Measurements from ENCODE around the gene LKAAEAR1.
A peak's percentile ranks its signal among the peaks of the same experiment; 100 is the strongest.

LKAAEAR1 gene

GRCh38 chr20:64078934-64079272, 5.3 kb downstream of the LKAAEAR1 start:
- no peak for DNase-seq (ENCODE audit: low read depth)

DNA sequence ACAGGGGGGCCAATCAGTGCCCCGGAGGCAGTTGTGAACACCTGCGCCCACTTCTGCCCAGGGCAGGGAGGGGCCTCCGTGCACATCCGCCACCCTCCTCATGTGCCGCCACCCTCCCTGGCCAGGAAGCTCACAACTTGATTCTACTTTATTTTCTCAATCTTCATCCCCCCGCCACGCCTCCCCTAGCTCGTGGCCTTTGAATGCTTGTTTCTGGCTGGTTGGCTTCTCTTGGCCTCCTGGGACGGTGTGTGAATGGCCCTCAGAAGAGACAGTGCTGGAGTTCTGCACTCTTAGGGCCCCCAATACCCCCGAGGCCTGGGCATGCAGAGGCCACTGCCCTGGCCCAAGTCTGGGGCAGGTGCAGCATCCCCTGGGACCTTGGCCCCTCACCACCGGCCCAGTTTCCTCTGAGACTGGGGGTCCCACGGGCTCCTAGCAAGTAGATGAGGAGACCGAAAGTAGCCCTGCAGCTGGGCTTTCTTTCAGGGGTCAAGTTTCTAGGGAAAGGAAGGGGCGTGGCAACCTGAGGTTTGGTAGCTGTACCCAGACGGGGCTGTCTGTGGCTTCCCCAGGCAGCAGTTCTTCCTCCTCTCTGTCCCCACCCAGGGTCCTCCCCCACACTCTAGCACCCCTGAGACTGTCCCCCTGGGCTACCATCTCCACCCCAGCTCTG, 6.2 kb downstream of the LKAAEAR1 start:
- DNase-seq (ENCODE audit: low read depth) = peak; percentile 29

DNA sequence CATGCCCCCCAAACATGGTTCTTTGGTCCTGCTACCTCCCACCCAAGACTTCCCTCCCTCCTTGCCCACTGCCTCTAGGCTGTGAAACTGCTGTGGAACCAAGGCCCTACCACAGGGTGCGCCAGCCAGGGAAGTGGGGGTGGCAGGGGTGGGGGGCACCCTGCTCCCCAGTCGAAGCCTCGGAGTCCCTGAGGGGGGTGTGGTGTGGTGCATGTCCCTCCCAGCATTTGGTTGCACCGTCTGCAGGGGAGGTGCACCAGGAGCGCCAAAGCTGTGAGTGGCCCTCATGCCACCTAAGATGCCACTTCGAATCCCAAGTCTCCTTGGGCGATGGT, 6.7 kb downstream of the LKAAEAR1 start:
- no peak for DNase-seq (ENCODE audit: low read depth)

- no peak for DNase-seq (ENCODE audit: low read depth)
These were observed 7.1 kb downstream of the LKAAEAR1 start for GRCh38 chr20:64077094-64077493.

DNA sequence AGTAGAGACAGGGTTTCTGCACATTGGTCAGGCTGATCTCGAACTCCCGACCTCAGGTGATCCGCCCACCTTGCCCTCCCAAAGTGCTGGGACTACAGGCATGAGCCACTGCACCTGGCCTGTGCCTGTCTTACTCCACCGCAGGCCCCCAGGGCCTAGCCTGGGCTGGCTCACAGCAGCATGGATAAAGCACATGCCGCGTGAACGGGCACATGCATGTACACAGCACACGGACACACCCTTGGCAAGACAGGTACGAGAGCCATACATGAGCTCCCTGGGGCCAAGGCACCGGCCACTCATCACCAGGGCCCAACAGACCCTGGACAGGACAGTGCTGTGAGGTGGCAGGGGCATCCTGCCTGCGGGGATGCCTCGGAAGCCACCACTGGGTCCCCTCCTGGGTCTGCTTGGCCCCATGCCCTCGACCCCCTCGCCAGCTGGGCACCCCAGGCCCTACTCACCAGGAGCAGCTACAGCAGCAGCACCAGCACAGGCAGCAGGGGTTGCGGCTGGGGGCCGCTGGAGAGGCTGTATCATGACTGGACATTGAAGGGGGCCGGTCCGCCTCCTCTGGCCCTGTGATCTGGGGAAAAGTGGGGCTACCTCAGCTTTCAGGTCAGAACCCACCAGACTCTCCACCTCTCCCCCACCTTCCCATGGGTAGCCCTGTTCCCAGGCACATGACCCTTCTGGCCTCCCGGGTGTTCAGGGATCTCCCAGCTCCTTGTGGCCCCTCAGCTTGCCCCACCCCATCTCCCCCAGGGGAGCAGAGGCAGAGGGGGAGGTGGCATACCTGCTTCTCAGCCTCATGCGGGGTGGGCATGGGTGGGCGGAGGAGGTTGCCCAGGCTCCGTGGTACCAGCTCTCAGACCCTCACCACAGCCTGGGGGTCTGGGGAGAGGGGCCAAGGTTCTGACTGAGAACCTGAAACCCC, 7.9 kb downstream of the LKAAEAR1 start:
- no peak for DNase-seq (ENCODE audit: low read depth)

DNA sequence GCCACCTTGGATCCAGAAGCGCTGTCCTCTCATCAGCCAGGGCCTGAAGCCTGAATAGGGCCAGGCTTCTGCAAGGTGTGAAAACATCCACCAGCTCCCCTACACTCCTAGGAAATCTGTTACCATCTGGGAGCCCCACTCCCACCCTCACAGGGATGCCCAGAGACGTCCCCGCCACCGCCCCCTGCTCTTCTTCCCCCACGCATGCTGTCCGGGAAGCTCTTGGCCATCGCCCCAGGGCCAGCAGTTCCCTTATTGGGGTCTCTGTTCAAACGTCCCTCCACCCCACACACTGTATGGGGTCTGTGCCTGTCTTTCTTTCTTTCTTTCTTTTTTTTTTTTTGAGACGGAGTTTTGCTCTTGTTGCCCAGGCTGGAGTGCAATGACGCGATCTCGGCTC, 8.6 kb downstream of the LKAAEAR1 start:
- no peak for DNase-seq (ENCODE audit: low read depth)

DNA sequence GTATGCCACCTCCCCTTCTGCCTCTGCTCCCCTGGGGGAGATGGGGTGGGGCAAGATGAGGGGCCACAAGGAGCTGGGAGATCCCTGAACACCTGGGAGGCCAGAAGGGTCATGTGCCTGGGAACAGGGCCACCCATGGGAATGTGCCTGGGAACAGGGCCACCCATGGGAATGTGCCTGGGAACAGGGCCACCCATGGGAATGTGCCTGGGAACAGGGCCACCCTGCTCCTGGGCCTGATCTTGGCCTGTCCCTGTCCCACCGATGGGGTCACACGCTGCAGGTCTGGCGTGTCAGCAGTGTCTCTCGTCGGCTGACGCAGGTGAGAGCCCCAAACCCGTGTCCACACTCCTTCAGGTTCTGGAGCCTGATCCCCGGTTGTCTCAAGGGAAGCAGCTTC, 9.2 kb downstream of the LKAAEAR1 start:
- no peak for DNase-seq (ENCODE audit: low read depth)

DNA sequence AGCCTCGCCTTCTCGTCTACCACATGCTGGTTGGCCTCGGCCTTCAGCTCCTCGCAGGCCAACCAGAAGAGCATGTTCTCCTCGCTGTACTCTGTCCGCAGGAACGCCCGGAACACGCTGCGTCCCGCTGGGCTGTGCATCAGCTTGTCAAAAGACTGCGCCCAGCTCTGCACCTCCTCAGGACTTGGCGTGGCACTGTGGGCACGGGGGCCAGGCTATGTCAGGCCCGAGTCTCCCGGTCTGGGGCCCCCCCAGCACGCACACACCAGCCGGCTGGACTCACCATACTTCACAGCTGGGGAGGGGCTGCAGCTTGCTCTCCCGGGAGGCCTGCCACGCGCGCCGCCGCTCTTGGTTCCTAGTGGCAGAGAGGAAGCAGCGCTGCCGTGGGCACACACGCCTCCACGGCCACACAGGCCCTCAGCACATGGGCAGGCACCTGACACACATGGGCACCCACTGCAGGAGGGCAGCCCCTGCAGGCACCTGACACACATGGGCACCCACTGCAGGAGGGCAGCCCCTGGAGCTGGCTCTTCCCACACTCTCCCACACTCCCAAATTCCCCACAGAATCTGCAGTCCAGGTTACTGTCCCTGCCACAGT, 9.9 kb downstream of the LKAAEAR1 start:
- no peak for DNase-seq (ENCODE audit: low read depth)

- no peak for DNase-seq (ENCODE audit: low read depth)
These were observed 10.6 kb downstream of the LKAAEAR1 start for GRCh38 chr20:64073476-64074183.

DNA sequence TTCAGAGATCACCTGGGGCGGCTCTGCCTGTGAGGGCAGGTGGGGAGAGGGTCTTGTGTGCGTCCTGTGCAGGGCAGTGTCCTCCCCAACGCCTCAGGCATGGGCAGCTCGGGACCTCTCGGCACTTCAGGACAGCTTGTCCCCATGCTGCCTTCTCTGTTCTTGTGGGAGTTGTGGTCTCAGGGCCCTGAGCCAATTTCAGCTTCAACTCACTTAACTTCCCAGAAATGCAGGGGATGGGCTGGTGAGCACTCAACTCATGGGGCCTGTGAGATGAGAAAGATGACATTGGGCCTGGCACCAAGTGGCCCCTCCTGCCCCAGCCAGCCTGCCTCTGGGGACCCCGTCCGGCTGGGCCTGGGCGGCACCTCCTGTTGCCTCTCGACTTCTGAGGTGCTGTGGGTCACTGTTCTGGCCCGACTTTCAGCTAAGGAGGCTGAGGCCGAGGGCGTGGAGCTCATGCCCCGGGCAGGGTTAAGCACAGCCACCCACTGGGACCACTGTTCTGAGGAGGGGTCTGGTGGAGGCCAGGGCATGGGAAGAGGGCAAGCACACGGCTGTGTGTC, 11.6 kb downstream of the LKAAEAR1 start:
- no peak for DNase-seq (ENCODE audit: low read depth)

- no peak for DNase-seq (ENCODE audit: low read depth)
These were observed 12.6 kb downstream of the LKAAEAR1 start for GRCh38 chr20:64071341-64072332.

DNA sequence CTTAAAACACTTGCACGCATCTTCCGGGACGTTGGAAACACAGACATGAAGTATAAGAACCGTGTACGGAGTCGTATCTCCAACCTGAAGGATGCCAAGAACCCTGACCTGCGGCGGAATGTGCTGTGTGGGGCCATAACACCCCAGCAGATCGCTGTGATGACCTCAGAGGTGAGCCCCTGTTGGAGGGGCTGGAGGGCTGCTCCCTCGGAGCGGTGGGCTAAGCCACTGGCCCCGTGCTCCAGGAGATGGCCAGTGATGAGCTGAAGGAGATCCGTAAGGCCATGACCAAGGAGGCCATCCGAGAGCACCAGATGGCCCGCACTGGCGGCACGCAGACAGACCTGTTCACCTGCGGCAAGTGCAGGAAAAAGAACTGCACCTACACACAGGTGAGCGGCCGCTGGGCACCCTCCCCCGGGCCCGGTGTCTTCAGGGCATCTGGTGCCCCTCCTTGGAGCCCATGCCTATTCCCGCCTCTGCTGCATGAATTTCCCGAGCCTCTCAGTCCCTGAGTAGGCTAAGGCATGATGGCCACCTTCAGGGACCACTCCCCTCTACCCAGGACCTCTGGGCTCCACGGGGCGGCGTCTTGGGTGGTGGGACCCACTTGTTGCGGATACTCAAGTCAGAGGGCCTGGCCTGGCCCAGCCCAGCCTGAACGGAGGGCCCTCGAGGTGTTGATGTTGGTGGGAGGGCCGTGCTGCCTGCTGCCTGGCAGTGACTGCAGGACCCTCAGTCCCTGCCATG, 13.8 kb downstream of the LKAAEAR1 start:
- no peak for DNase-seq (ENCODE audit: low read depth)

GRCh38 chr20:64069614-64070243, 14.5 kb downstream of the LKAAEAR1 start:
- no peak for DNase-seq (ENCODE audit: low read depth)

- no peak for DNase-seq (ENCODE audit: low read depth)
These were observed 15.0 kb downstream of the LKAAEAR1 start for GRCh38 chr20:64069209-64069613.

GRCh38 chr20:64068386-64069208, 15.6 kb downstream of the LKAAEAR1 start:
- DNase-seq (ENCODE audit: low read depth) = no peak

DNA sequence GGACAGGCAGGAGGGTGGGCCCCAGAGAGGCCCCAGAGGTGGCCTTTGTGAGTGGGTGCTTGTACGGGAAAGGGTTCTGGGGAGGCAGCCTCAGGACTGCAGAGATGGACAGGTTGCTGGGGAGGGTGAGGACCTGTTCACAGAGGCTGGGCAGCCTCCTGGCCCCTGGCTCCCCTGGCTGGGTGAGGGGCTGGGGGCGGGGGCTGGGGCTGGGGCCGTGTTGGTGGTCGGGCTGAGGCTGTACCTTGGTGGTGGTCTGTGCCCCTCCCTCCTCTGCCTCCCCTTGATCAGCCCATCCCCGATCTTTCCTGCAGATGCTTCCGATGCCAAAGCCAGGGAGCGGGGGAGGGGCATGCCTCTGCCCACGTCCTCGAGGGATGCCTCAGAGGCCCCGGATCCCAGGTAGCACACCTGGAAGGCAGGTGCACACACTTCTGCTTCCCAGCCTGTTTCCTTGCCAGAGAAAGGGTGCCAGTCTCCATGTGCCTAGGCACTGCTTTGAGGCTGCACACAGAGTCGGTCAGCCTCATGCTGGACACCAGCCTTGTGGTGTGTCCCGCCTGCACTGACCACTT, 16.4 kb downstream of the LKAAEAR1 start:
- DNase-seq (ENCODE audit: low read depth) = no peak

DNA sequence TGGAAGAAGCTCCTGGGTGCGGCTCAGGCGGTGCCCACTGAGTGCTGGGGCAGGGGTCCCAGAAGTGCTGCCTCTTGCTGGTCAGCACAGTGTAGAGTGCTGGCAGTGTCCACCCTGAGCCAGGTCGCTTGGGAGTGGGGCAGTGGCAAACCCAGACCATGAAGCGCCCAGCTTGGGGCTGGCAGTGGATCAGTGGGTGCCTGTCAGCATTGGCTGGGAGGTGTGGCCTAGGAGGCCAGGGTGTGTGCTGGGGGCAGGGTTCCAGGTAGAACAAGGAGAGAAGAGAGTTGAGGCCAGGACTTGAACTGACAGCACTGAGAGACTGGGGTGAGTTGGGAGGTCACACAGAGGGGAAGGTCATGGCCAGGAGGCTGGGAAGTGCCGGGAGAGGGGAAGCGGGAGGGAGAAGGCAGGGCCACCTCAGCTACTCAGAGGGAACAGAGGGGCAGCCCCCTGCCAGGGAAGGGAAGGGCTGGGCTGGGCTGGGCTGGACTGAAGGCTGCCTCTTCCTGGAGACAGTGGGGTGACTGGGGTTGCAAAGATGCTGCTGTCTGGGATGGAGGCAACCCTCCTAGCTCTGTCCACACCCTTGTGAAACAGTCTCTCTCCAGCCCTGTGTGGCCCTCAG, 17.1 kb downstream of the LKAAEAR1 start:
- DNase-seq (ENCODE audit: low read depth) = no peak

GRCh38 chr20:64065974-64066343, 18.2 kb downstream of the LKAAEAR1 start:
- peak; percentile 28 for DNase-seq (ENCODE audit: low read depth)

All from activated gamma-delta T cell treated with anti-CD3 and anti-CD28 coated beads, Interleukin-2, amount 50 U/mL, for 16 hours (primary cell).